Glomerular visceral epithelial cell (primary cell): ENCODE results near the gene RNF141.

Experiments used
- DNase-seq: peaks from one replicate; pipeline ENCODE4 v3.0.0-alpha.2; 2016; ENCODE audit errors: extremely low spot score

RNF141 gene

GRCh38 chr11:10498426-10499250, 42.3 kb downstream of the RNF141 start:
- no peak for DNase-seq

- DNase-seq, result no peak
Measured at GRCh38 chr11:10498022-10498400, 43.0 kb downstream of the RNF141 start.

- no peak for DNase-seq
Measured at GRCh38 chr11:10497371-10498021, 43.5 kb downstream of the RNF141 start.

- DNase-seq, result no peak
Measured at GRCh38 chr11:10496296-10496936, 44.6 kb downstream of the RNF141 start.

- DNase-seq, result no peak
Measured at GRCh38 chr11:10495464-10495786, 45.6 kb downstream of the RNF141 start.

GRCh38 chr11:10494636-10495463, 46.1 kb downstream of the RNF141 start:
- DNase-seq, result no peak

GRCh38 chr11:10493041-10493663, 47.8 kb downstream of the RNF141 start:
- no peak for DNase-seq

GRCh38 chr11:10492084-10492483, 48.9 kb downstream of the RNF141 start:
- DNase-seq, result no peak

- DNase-seq, result peak; percentile 96
Measured at GRCh38 chr11:10490398-10491241, 50.4 kb downstream of the RNF141 start.

- no peak for DNase-seq
Measured at GRCh38 chr11:10490032-10490397, 51.0 kb downstream of the RNF141 start.

- no peak for DNase-seq
Measured at GRCh38 chr11:10488934-10489691, 51.9 kb downstream of the RNF141 start.

- DNase-seq, result peak; percentile 47
Measured at GRCh38 chr11:10488121-10488933, 52.7 kb downstream of the RNF141 start.

- DNase-seq, result no peak
Measured at GRCh38 chr11:10487002-10487647, 53.9 kb downstream of the RNF141 start.

- no peak for DNase-seq
Measured at GRCh38 chr11:10486161-10486840, 54.7 kb downstream of the RNF141 start.

GRCh38 chr11:10485646-10486045, 55.3 kb downstream of the RNF141 start:
- no peak for DNase-seq

- no peak for DNase-seq
Measured at GRCh38 chr11:10484461-10485180, 56.4 kb downstream of the RNF141 start.

GRCh38 chr11:10483584-10483983, 57.4 kb downstream of the RNF141 start:
- no peak for DNase-seq
